ENCODE data around the gene BLTP3B. TPM values are rescaled to one million over a fixed set of nuclear protein-coding genes. Genes with fewer than 3 reads are reported as not detected.
"Not testable (repeated sequence)": the region's sequence is repeated elsewhere in the genome, so short reads cannot be mapped to it uniquely, and the experiment has no call there.

The BLTP3B gene, protein sequence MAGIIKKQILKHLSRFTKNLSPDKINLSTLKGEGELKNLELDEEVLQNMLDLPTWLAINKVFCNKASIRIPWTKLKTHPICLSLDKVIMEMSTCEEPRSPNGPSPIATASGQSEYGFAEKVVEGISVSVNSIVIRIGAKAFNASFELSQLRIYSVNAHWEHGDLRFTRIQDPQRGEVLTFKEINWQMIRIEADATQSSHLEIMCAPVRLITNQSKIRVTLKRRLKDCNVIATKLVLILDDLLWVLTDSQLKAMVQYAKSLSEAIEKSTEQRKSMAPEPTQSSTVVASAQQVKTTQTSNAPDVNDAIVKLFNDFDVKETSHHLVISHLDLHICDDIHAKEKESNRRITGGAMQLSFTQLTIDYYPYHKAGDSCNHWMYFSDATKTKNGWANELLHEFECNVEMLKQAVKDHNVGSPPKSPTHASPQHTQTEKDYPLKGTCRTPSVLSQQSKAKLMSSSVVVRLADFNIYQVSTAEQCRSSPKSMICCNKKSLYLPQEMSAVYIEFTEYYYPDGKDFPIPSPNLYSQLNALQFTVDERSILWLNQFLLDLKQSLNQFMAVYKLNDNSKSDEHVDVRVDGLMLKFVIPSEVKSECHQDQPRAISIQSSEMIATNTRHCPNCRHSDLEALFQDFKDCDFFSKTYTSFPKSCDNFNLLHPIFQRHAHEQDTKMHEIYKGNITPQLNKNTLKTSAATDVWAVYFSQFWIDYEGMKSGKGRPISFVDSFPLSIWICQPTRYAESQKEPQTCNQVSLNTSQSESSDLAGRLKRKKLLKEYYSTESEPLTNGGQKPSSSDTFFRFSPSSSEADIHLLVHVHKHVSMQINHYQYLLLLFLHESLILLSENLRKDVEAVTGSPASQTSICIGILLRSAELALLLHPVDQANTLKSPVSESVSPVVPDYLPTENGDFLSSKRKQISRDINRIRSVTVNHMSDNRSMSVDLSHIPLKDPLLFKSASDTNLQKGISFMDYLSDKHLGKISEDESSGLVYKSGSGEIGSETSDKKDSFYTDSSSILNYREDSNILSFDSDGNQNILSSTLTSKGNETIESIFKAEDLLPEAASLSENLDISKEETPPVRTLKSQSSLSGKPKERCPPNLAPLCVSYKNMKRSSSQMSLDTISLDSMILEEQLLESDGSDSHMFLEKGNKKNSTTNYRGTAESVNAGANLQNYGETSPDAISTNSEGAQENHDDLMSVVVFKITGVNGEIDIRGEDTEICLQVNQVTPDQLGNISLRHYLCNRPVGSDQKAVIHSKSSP (N-terminal part only)
- total RNA-seq = 10 to 100 TPM; 53.1 to 53.9 TPM

- Mint-ChIP-seq H3K9me3 (no peaks in the 10 kb centered on the region), H3K27me3 (no peaks in the 10 kb centered on the region), H3K4me3 (peak within 1 kb of the TSS; percentile 99), H3K36me3 (peaks cover 5% of the 10 kb centered on the region), H3K4me1 (ENCODE audit: low read depth) (peaks cover 33% of the 10 kb centered on the region), H3K27ac (peak within 1 kb of the TSS; percentile 100)
- intact Hi-C loops (cut with micrococcal nuclease) = loop anchor here (1.0 to 10.0 kb wide), 4 partner anchors 11 to 432 kb away; partner anchors contain the start of genes DEPDC4, GAS2L3 and SCYL2
- POLR2A ChIA-PET = no interaction called here
- DNase-seq = peak; percentile 96
- CTCF ChIA-PET = interaction anchor here (3.9 kb wide), 1 partner anchor 11 kb away, joined by 38 read pairs; no protein-coding TSS in a partner anchor
Measured at GRCh38 chr12:100142851-100143559, at the start of gene BLTP3B. Gene BLTP3B, minus strand, starts transcription at chr12:100142874. Its CDS starts 239 bp downstream, at chr12:100142635.

DNA sequence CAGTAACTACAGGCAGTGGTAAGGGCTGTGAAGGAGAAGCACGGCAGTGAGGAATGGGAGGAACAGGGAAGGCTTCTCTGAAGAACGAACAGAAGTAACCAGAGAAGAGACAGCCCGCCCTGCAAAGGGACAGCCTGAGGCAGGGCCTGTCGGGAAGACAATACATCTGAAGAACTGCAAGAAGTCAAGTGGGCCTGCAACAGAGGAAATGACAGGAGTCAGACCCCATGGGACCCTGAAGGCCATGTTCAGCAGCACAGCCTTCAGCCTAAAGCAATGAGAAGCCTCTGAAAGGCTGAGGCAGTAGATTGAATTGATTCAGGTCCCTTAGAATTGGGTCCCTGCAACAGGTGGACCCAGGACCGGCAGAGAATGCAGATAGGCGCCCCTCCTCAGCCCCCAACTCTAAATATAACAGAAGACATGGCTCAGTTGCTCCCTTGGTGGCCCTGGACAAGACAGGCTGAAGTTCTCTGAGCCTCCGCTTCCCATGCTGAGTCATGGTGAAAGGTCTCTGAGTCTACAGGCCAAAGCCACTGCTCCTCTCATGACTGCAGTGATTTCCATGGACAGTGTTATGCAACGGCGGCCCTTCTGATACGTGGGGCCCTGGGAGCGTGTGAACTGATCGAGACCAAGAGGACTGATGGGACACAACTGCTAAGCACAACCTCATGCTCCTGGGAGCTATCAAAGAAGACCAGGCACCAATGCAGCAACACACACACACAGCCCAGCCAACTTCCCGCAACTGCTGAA, 47.1 kb upstream of the BLTP3B start:
- Mint-ChIP-seq H3K36me3 (peaks cover 40% of the 10 kb centered on the region), H3K4me3 (no peak overlapping the region), H3K27ac (no peak overlapping the region), H3K9me3 (no peaks in the 10 kb centered on the region), H3K4me1 (ENCODE audit: low read depth) (no peaks in the 10 kb centered on the region), H3K27me3 (no peaks in the 10 kb centered on the region)
- ChIA-PET CTCF (interaction anchor here (1.7 kb wide), 1 partner anchor 35 kb away, joined by 4 read pairs; no protein-coding TSS in a partner anchor), POLR2A (no interaction called here)
- DNase-seq = no peak
- intact Hi-C loops (cut with micrococcal nuclease) = no loop called here

- peaks cover 34% of the 10 kb centered on the region for H3K36me3 Mint-ChIP-seq
- intact Hi-C loops (cut with micrococcal nuclease); H3K27ac Mint-ChIP-seq; CTCF ChIA-PET; DNase-seq; H3K4me3 Mint-ChIP-seq; H3K27me3 Mint-ChIP-seq; H3K4me1 Mint-ChIP-seq (ENCODE audit: low read depth); POLR2A ChIA-PET; H3K9me3 Mint-ChIP-seq: not testable (repeated sequence)
Measured at GRCh38 chr12:100188888-100189635, 46.4 kb upstream of the BLTP3B start.

DNA sequence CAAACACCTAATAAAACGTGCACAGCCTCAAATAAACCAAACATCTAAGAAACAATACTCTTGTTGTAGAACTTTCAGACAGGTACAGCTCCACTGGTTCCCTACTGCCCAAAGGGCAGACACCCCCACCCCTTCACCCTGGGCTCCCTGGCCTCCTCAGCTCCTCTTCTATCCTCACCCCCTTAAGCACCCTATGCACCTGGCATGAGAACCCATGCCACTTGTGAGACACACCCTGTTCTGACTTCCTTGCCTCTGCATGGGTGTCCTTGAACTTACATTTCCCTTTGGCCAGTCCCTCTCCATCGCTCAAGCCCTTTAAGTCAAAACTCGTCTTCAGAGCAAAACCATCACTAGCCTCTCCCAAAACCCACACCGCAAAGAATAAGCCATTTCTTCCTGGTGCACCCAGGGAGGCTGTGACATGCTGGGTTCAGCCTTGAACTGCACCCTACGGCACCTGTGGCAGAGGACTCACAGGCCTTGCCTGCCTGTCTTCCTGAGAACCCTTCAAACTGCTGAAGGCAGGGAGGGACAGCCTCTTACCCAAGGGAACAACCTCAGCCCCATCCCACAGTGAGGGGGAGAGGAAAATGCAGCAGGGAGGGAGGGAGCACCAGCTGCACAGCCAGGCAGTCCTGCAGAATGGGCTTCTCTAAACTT, 45.3 kb upstream of the BLTP3B start:
- Mint-ChIP-seq H3K27me3 (no peaks in the 10 kb centered on the region), H3K27ac (no peak overlapping the region), H3K9me3 (no peaks in the 10 kb centered on the region), H3K4me1 (ENCODE audit: low read depth) (peaks cover 2% of the 10 kb centered on the region), H3K36me3 (peaks cover 29% of the 10 kb centered on the region), H3K4me3 (no peak overlapping the region)
- intact Hi-C loops (cut with micrococcal nuclease) = no loop called here
- ChIA-PET POLR2A (no interaction called here), CTCF (no interaction called here)
- DNase-seq = no peak

- intact Hi-C loops (cut with micrococcal nuclease) = no loop called here
- Mint-ChIP-seq H3K4me3 (no peak overlapping the region), H3K27ac (no peak overlapping the region), H3K9me3 (no peaks in the 10 kb centered on the region), H3K36me3 (peaks cover 26% of the 10 kb centered on the region), H3K27me3 (no peaks in the 10 kb centered on the region), H3K4me1 (ENCODE audit: low read depth) (peaks cover 5% of the 10 kb centered on the region)
- no peak for DNase-seq
- CTCF ChIA-PET = no interaction called here
- POLR2A ChIA-PET = no interaction called here
Measured at GRCh38 chr12:100187068-100187467, 44.4 kb upstream of the BLTP3B start.

DNA sequence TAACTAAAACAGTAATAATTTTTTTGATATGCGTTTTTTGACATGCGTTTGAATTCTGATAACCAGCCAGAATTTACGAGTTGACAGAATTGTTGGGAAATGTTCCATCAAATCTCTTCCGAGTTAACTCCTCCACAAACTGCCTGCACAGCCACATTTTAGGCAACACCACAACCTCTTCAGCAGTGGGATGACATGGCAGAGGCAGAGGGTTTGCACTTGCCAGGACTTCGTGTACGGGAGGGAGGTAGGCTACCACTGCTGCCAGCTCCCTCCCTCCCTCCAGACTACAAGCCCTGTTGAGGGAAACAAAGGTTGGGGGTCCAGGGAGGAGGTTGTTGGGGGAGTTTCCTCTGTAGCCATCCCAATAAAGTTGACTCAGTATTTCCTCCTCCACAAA, 43.4 kb upstream of the BLTP3B start:
- no peak overlapping the region for H3K4me3 Mint-ChIP-seq
- intact Hi-C loops (cut with micrococcal nuclease) = no loop called here
- ChIA-PET POLR2A (interaction anchor here (1.1 kb wide), 1 partner anchor 14 kb away, joined by 3 read pairs; the partner anchor contains the start of gene ACTR6), CTCF (no interaction called here)
- no peak overlapping the region for H3K27ac Mint-ChIP-seq
- H3K9me3 Mint-ChIP-seq = no peaks in the 10 kb centered on the region
- H3K36me3 Mint-ChIP-seq = peaks cover 24% of the 10 kb centered on the region
- no peak for DNase-seq
- peaks cover 9% of the 10 kb centered on the region for H3K4me1 Mint-ChIP-seq (ENCODE audit: low read depth)
- no peaks in the 10 kb centered on the region for H3K27me3 Mint-ChIP-seq

DNA sequence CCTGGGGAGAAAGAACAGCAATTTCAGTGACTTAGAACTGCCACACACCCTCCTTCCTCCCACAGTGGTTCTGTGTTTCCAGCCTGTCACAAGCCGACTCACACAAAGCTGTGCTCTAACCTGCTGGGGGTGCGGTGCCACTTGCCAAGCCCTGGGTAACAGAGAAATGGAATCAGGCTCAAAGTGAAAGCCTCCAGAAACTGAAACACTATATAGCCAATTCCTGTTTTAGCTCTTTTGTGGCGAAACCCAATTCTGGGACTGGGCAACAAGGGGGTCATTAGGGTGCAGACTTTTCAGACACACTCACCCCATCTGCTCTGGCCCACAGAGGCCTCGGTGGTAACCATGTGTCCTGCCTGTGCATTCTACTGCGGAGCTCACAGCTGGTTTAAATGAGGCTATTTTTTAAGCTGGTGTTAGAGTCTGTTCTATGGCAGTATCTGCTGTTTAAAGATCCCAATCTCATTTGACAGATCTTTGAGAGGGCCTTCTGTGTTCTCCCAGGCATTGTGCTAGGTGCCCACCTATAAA, 42.8 kb upstream of the BLTP3B start:
- H3K27me3 Mint-ChIP-seq = no peaks in the 10 kb centered on the region
- ChIA-PET POLR2A (interaction anchor here (1.1 kb wide), 1 partner anchor 15 kb away, joined by 3 read pairs; the partner anchor contains the start of gene ACTR6), CTCF (interaction anchor here (1.1 kb wide), 1 partner anchor 31 kb away, joined by 5 read pairs; no protein-coding TSS in a partner anchor)
- peaks cover 13% of the 10 kb centered on the region for H3K4me1 Mint-ChIP-seq (ENCODE audit: low read depth)
- peaks cover 23% of the 10 kb centered on the region for H3K36me3 Mint-ChIP-seq
- H3K4me3 Mint-ChIP-seq = no peak overlapping the region
- intact Hi-C loops (cut with micrococcal nuclease) = no loop called here
- H3K27ac Mint-ChIP-seq = no peak overlapping the region
- no peaks in the 10 kb centered on the region for H3K9me3 Mint-ChIP-seq
- peak; percentile 32 for DNase-seq

DNA sequence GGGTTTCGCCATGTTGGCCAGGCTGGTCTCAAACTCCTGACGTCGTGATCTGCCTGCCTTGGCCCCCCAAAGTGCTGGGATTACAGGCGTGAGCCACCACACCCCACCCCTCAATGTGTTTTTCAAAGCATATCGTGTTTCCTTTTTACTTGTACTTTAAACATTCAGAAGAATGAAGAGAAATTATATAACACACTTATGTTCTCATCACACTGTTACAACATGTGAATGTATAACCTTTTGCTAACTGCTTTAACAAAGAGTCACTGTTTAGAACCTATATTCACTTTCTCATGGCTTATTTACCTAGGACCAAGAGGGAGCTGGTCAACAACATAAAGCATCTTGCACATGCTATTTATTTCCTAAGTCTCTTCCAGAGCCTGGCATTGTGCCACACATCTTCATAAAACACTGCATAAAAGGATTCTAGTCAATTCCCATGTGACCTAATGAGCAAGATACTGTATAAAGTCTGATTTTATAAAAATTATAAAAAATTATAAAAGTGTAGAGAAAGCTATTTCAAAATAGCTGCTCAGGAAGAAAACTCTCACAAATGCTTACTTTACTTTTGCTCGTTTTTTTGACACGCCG, 42.0 kb upstream of the BLTP3B start:
- DNase-seq = no peak
- Mint-ChIP-seq H3K9me3 (no peaks in the 10 kb centered on the region), H3K4me1 (ENCODE audit: low read depth) (peaks cover 13% of the 10 kb centered on the region), H3K27ac (no peak overlapping the region), H3K36me3 (peaks cover 16% of the 10 kb centered on the region), H3K27me3 (no peaks in the 10 kb centered on the region), H3K4me3 (no peak overlapping the region)
- intact Hi-C loops (cut with micrococcal nuclease) = no loop called here
- POLR2A ChIA-PET = no interaction called here
- CTCF ChIA-PET = interaction anchor here (1.1 kb wide), 1 partner anchor 30 kb away, joined by 5 read pairs; no protein-coding TSS in a partner anchor

- Mint-ChIP-seq H3K4me3 (no peak overlapping the region), H3K4me1 (ENCODE audit: low read depth) (peaks cover 13% of the 10 kb centered on the region), H3K9me3 (no peaks in the 10 kb centered on the region), H3K27ac (no peak overlapping the region), H3K36me3 (peaks cover 20% of the 10 kb centered on the region), H3K27me3 (no peaks in the 10 kb centered on the region)
- POLR2A ChIA-PET = no interaction called here
- CTCF ChIA-PET = no interaction called here
- DNase-seq = no peak
- intact Hi-C loops (cut with micrococcal nuclease) = no loop called here
Measured at GRCh38 chr12:100179252-100179651, 36.6 kb upstream of the BLTP3B start.

DNA sequence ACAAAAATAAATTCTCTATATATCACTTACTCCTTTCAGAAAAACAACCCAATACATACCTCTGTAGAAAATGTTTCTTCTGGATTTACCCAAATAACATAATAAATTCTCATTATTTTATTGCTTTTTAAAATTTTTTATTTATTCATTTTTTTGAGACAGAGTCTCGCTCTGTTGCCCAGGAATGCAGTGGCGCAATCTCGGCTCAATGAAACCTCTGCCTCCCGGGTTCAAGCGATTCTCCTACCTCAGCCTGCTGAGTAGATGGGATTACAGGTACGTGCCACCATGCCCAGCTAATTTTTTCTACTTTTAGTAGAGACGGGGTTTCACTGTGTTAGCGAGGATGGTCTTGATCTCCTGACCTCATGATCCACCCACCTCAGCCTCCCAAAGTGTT, 33.8 kb upstream of the BLTP3B start:
- peaks cover 16% of the 10 kb centered on the region for H3K36me3 Mint-ChIP-seq
- POLR2A ChIA-PET; H3K27me3 Mint-ChIP-seq; H3K9me3 Mint-ChIP-seq; intact Hi-C loops (cut with micrococcal nuclease); H3K27ac Mint-ChIP-seq; H3K4me1 Mint-ChIP-seq (ENCODE audit: low read depth); H3K4me3 Mint-ChIP-seq; DNase-seq; CTCF ChIA-PET: not testable (repeated sequence)

Data from activated CD4-positive, alpha-beta memory T cell treated with anti-CD3 and anti-CD28 coated beads for 36 hours (primary cell).